HCT116 (cell line): ENCODE results near the gene ZNF207. TPM values are rescaled to one million over a fixed set of nuclear protein-coding genes. Genes with fewer than 3 reads are reported as not detected.

Source experiments
- ATAC-seq: fragments of 200-7000 bp; cut with Tn5 transposase; 2 replicates; pipeline ENCODE4 v1.9.1; 2020; ENCODE audit warnings: mild to moderate bottlenecking, moderate library complexity
- BruUV-seq: library from RNA; stranded (reverse); fragments of 400-500 nt; replicated peaks from 2 replicates; lab custom pipeline; 2021; lab: Mats Ljungman, UMichigan
- CTCF ChIA-PET: fragments of 300-600 bp; sonication (Branson Sonifier 250); formaldehyde crosslinking; loops from one replicate; lab custom pipeline; 2021; ENCODE audit warnings: antibody characterized with exemption; lab: Charles Lee
- POLR2A ChIA-PET: fragments of 300-600, 350-600 bp; sonication (Branson Sonifier 250); formaldehyde crosslinking; loops from one replicate; lab custom pipeline; 2021; ENCODE audit warnings: antibody characterized with exemption; lab: Charles Lee
- RAD21 ChIA-PET, 2 experiments: fragments of 300-600 bp; sonication (Branson Sonifier 250); formaldehyde crosslinking; loops; one replicate each; lab custom pipeline; 2023; ENCODE audit warnings: low total read pairs in 2 of 2; ENCODE audit not compliant: uncharacterized antibody in 2 of 2, unreplicated experiment in 2 of 2, low non-redundant PET in 1 of 2; lab: Charles Lee
- DNase-seq: peaks from one replicate; pipeline ENCODE4 v3.0.0-alpha.2; 2010; ENCODE audit warnings: low read depth, low spot score
- H2AFZ ChIP-seq: fragments of 200-600 bp; shearing (Covaris generic), sonication (generic); 2 replicates; pipeline ENCODE4 v1.6.1; 2017; ENCODE audit warnings: low read depth, mixed run types, mixed read lengths, antibody characterized with exemption, low read length; ENCODE audit not compliant: poor library complexity, severe bottlenecking
- H3K27ac ChIP-seq: 2 replicates; pipeline ENCODE4 v1.5.1; 2012; ENCODE audit warnings: low read depth, low read length
- H3K27me3 ChIP-seq: fragments of 200-600 bp; sonication (generic); 2 replicates; pipeline ENCODE4 v1.6.1; 2016; ENCODE audit warnings: mixed run types, low read length, mixed read lengths; ENCODE audit not compliant: insufficient read depth
- H3K36me3 ChIP-seq, 2 experiments: fragments of 200-500 bp in 1 of 2; fragments of 200-600 bp in 1 of 2; sonication (Bioruptor generic) in 1 of 2; sonication (generic) in 1 of 2; 2 replicates each; pipeline versions ENCODE4 v1.5.1 to v1.6.1; 2014 to 2016; ENCODE audit warnings: low read length in 2 of 2, inconsistent platforms in 1 of 2, mixed read lengths in 1 of 2, mixed run types in 1 of 2; ENCODE audit not compliant: insufficient read depth in 2 of 2, control insufficient read depth in 1 of 2
- H3K4me1 ChIP-seq, 2 experiments: fragments of 200-600 bp in 1 of 2; sonication (generic) in 1 of 2; 2 replicates each; pipeline versions ENCODE4 v1.5.1 to v1.6.1; 2012 to 2017; ENCODE audit warnings: low read length in 2 of 2, inconsistent platforms in 1 of 2, mild to moderate bottlenecking in 1 of 2, mixed read lengths in 1 of 2, mixed run types in 1 of 2, moderate library complexity in 1 of 2; ENCODE audit not compliant: insufficient read depth in 2 of 2, control insufficient read depth in 1 of 2
- H3K4me2 ChIP-seq: fragments of 200-600 bp; sonication (generic); 2 replicates; pipeline ENCODE4 v1.6.1; 2017; ENCODE audit warnings: mixed run types, low read length, mixed read lengths
- H3K4me3 ChIP-seq, 2 experiments: fragments of 200-600 bp in 1 of 2; sonication (generic) in 1 of 2; replicated peaks in 1 of 2; 2 replicates each; pipeline ENCODE4 v1.5.1; 2011 to 2016; ENCODE audit warnings: low read length in 2 of 2, control low read depth in 1 of 2, low read depth in 1 of 2, mild to moderate bottlenecking in 1 of 2, mixed read lengths in 1 of 2, mixed run types in 1 of 2
- H3K79me2 ChIP-seq: fragments of 200-600 bp; sonication (generic); 2 replicates; pipeline ENCODE4 v1.6.1; 2017; ENCODE audit warnings: mild to moderate bottlenecking, mixed run types, low read length, moderate library complexity, mixed read lengths; ENCODE audit not compliant: insufficient read depth
- H3K9ac ChIP-seq: fragments of 200-600 bp; sonication (generic); 2 replicates; pipeline ENCODE4 v1.6.1; 2016; ENCODE audit warnings: low read length, mixed read lengths
- H3K9me2 ChIP-seq: fragments of 200-600 bp; sonication (generic), shearing (Covaris generic); 2 replicates; pipeline ENCODE4 v1.6.1; 2017; ENCODE audit warnings: mixed run types, mild to moderate bottlenecking, moderate library complexity; ENCODE audit not compliant: insufficient read depth
- H3K9me3 ChIP-seq, 2 experiments: fragments of 200-500 bp in 1 of 2; fragments of 200-600 bp in 1 of 2; sonication (Bioruptor generic) in 1 of 2; sonication (generic) in 1 of 2; 2 replicates each; pipeline ENCODE4 v1.6.1; 2014 to 2017; ENCODE audit warnings: low read length in 2 of 2, mixed read lengths in 2 of 2, inconsistent platforms in 1 of 2, low read depth in 1 of 2, mild to moderate bottlenecking in 1 of 2, mixed run types in 1 of 2, moderate library complexity in 1 of 2; ENCODE audit not compliant: control insufficient read depth in 1 of 2, insufficient read depth in 1 of 2
- H4K20me1 ChIP-seq: fragments of 200-600 bp; sonication (generic), shearing (Covaris generic); 2 replicates; pipeline ENCODE4 v1.6.1; 2017; ENCODE audit warnings: mixed run types, mild to moderate bottlenecking, moderate library complexity; ENCODE audit not compliant: insufficient read depth
- CBX3 ChIP-seq: IDR thresholded peaks from 2 replicates; pipeline ENCODE4 v1.6.1; 2012; ENCODE audit warnings: low read depth
- CTCF ChIP-seq, 3 experiments: fragments of 200-600 bp in 1 of 3; sonication (generic) in 1 of 3; IDR thresholded peaks in 2 of 3; conservative IDR thresholded peaks in 1 of 3; 2 replicates each; pipeline ENCODE4 v1.5.1; 2012 to 2017; ENCODE audit warnings: low read depth in 2 of 3, low read length in 2 of 3, antibody characterized with exemption in 1 of 3, borderline replicate concordance in 1 of 3, control low read depth in 1 of 3, mild to moderate bottlenecking in 1 of 3, mixed read lengths in 1 of 3, mixed run types in 1 of 3, moderate library complexity in 1 of 3; ENCODE audit not compliant: insufficient read depth in 1 of 3
- ZBTB33 ChIP-seq: IDR thresholded peaks from 2 replicates; pipeline ENCODE4 v1.6.1; 2011; ENCODE audit warnings: mild to moderate bottlenecking, low read length, moderate library complexity; ENCODE audit not compliant: insufficient replicate concordance; ENCODE audit errors: extremely low read depth
- intact Hi-C: fragments of 100-400 bp; cut with micrococcal nuclease; formaldehyde crosslinking; loops from 2 replicates; pipeline ENCODE4 v1.10.0; 2022
- total RNA-seq: library from RNA; stranded (reverse); gene quantifications from one replicate; pipeline ENCODE4 v1.2.1, GENCODE V29; 2021; ENCODE audit not compliant: unreplicated experiment

ZNF207 gene
- total RNA-seq, 1 experiment from 2014 or later = 181 TPM

DNA sequence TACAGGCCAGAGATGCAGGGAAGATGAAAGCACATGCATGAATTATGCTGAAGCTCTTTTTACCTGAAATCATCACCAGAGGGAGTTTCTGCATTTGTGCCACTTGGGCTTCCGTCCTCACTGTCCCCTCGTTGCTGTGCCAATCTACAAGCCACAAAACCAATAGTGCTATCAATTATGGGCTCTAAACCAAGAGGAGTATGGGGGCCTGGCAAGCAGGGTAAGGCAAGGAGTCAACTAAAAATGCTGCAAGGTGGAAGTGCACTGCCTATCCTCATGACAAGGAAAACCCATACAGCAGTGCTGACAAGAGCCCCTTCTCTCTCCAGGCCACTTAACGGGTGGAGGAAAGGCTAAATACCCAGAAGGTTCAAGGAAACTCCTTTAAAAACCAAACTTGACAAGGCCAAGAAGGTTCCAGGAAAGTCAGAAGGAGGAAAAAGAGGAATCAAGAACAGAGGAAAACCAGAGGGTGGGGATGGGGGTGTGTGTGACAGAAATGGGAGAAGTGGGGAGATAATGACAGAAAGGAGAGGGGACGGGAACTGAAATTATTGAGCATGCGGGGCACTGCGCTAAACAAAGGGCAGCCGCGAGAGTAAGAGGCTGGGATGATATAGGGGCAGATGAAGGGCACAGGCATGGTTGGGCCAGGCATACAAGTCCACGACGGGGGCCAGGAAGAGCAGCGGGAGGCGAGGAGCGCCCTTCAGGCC lies 8.7 kb upstream of the ZNF207 start:
- Histone ChIP-seq H3K4me1 (peaks cover 7 to 17% of the 10 kb centered on the region in 2 experiments; a peak in 3 of 4 replicates), H3K4me3 (peak overlapping the region; percentile 74 to 94), H3K9me2 (no peaks in the 10 kb centered on the region), H3K27ac (peak overlapping the region; percentile 89), H3K79me2 (peaks cover 4% of the 10 kb centered on the region; the same call in 1 of the 2 replicates), H3K4me2 (peak overlapping the region; percentile 98), H3K27me3 (no peaks in the 10 kb centered on the region), H4K20me1 (no peaks in the 10 kb centered on the region), H3K36me3 (0 out of 4 replicates have a peak, but pooled peaks cover 0 to 2% of the 10 kb centered on the region in 2 experiments), H3K9me3 (no peaks in the 10 kb centered on the region), H2AFZ (peak overlapping the region; percentile 60), H3K9ac (peak overlapping the region; percentile 79)
- TF ChIP-seq CBX3 (no peak), CTCF (IDR thresholded peaks at IDR 0.05 in 2 of 3, conservative IDR thresholded peaks at IDR 0.05 in 1 of 3; ENCODE audit: borderline replicate concordance in 1 of 3, insufficient read depth in 1 of 3, low read depth in 2 of 3, low read length in 2 of 3) (peak in 2 of 3 experiments; percentile 23 to 26; a peak in 3 of 6 replicates), ZBTB33 (no peak)
- ChIA-PET POLR2A (interaction anchor here (1.2 to 1.5 kb wide), 2 partner anchors 10 kb away, joined by 3 read pairs; no protein-coding TSS in a partner anchor), RAD21 (no interaction called here), CTCF (interaction anchor here (0.6 kb wide), 1 partner anchor 9 kb away, joined by 3 read pairs; no protein-coding TSS in a partner anchor)
- TSS peak; percentile 44 for BruUV-seq
- ATAC-seq = peak; percentile 33
- intact Hi-C loops = no loop called here
- DNase-seq = no peak
